RCC 7860 (cell line): ENCODE measurements around the gene CADM2.
"Not testable (repeated sequence)": the region's sequence is repeated elsewhere in the genome, so short reads cannot be mapped to it uniquely, and the experiment has no call there.

Experiments
- DNase-seq: peaks from one replicate; pipeline ENCODE4 v3.0.0-alpha.2; 2015; ENCODE audit warnings: low spot score
- FAIRE-seq: peaks from 2 replicates; lab custom pipeline; 2012; peaks lifted over from hg19 to GRCh38; lab: Jason Lieb, UNC

The CADM2 gene

GRCh38 chr3:85433319-85433718 is 474.5 kb downstream of the CADM2 start:
- no peak for DNase-seq
- FAIRE-seq: no peak

GRCh38 chr3:85455561-85456200 is 496.9 kb downstream of the CADM2 start:
- no peak for FAIRE-seq

DNA sequence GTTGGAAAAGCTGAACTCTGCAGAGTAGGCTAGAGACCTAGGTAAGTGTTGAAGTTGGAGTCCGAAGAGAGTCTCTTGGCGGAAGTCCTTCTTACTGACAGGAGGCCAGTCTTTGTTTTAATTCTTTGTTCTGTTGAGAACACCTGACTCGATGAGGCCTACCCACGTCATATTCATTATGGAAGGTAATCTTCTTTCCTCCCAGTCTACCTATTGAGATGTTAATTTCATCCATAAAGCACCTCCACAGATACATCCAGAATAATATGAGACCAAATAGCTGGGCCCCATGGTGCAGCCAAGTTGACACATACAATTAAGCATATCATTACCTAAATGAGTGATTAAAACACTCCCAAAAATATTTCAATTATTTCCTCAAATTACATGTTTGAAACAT is 515.5 kb downstream of the CADM2 start:
- DNase-seq (no peak), FAIRE-seq (no peak)

More at GRCh38 chr3:85455561-85456200, 496.9 kb downstream of the CADM2 start:
- no peak for DNase-seq

DNA sequence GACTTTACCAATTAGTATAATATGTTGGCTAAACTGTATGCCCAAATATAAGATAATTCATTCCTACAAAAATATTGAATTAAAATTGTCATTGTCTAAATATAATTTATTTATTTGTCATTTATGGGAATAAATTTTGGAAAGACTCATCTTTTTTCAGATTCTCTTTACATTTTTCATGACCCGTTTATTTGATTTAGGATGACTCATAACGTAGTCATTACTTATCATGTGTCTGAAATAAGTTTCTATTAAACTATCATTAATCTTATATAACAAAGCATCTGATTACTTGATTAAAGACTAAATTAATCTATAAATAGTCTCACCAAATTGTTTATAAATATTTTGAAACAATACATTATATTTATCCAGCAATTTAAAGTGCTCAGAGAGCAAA is 516.6 kb downstream of the CADM2 start:
- FAIRE-seq (no peak), DNase-seq (no peak)

DNA sequence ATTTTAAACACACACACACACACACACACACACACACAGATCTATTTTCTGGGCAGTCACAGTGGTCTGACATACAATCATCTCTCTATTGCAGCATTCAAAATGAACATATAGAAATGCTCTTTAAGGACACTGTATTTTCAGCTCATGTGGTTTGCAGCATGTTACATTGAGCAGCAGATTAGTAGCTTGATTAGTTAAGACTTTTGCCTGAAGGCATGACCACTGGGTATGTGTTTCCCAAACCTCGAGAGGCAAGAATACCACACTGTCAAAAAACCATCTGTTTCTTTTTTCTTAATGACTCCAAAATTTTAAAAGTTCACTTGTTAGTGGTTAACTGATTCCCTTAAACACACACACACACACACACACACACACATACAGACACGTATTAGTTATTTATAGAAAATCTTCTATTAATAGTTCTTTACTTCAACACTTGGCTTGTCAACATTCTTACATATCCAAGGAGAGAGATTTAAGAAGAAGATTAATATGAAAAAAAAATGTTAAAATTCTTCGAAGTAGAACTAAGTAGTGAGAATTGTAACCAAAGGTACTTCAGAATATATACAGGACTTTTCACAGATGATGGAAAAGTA is 518.2 kb downstream of the CADM2 start:
- no peak for FAIRE-seq
- DNase-seq: no peak

DNA sequence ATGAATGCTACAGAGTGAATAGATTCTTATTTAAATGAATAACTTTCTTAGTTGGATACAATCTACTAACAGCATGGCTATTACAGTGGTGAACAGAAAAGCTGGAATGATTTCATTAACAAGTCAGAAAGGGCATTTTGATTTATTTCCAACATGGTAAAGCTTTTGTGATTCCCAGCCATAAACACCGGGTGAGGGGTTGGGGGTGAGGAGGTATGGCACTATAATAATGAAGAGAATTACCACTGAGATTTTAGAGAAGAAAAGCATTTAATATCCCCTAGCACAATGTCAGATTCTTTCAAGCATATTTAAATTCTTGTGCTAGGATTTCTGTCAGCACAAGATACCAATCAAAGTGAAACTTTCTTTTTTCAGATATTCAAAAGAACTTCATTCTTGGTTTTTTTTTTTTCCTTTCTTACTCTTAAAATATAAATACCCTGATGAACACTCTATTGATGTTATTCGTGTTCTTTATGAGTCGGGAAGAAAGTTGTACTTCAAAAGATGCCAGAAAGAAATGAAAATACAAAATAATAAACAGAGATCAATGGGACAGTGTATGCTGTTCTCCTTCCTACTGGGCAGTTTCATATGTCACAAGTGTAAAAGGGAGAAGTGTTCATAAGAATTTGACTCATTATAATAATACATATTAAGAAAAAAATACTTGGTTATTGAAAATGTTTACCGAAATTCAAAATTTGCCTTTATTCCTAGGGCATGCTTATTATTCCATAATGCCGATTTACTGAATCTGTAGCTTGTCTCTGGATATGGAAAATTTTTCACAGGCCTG is 522.8 kb downstream of the CADM2 start:
- FAIRE-seq: no peak
- no peak for DNase-seq

DNA sequence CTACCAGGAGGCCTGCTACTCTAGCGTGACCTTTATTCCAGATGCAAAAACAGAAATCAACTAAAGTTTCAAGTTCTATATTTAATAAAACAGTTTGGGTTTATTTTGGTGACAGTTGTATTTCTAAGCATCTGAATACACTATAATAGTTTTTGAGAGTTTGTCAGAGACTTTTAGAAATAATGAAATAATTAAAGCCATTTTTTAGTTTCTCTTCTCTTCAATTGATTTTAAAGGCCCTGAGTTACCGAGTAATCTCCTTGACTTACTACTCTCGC is 523.4 kb downstream of the CADM2 start:
- no peak for DNase-seq
- no peak for FAIRE-seq

GRCh38 chr3:85483986-85484385 is 525.2 kb downstream of the CADM2 start:
- DNase-seq (no peak), FAIRE-seq (no peak)

- FAIRE-seq (no peak), DNase-seq (no peak)
These were observed 528.6 kb downstream of the CADM2 start for GRCh38 chr3:85487375-85487774.

GRCh38 chr3:85495602-85496001 is 536.8 kb downstream of the CADM2 start:
- DNase-seq (no peak), FAIRE-seq (no peak)

GRCh38 chr3:85498177-85498576 is 539.4 kb downstream of the CADM2 start:
- FAIRE-seq: no peak
- DNase-seq: no peak

GRCh38 chr3:85502148-85502875 is 543.5 kb downstream of the CADM2 start:
- DNase-seq (no peak), FAIRE-seq (no peak)

DNA sequence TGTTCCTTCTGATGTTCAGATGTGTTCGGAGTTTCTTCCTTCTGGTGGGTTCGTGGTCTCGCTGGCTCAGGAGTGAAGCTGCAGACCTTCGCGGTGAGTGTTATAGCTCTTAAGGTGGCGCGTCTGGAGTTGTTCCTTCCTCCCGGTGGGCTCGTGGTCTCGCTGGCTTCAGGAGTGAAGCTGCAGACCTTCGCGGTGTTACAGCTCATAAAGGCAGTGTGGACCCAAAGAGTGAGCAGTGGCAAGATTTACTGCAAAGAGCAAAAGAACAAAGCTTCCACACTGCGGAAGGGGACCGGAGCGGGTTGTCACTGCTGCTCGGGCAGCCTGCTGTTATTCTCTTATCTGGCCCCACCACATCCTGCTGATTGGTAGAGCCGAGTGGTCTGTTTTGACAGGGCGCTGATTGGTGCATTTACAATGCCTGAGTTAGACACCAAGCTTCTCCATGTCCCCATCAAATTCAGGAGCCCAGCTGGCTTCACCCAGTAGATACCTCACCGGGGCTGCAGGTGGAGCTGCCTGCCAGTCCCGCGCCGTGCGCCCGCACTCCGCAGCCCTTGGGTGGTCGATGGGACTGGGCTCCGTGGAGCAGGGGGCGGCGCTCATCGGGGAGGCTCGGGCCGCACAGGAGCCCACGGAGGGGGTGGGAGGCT is 545.5 kb downstream of the CADM2 start:
- FAIRE-seq, DNase-seq: not testable (repeated sequence)

DNA sequence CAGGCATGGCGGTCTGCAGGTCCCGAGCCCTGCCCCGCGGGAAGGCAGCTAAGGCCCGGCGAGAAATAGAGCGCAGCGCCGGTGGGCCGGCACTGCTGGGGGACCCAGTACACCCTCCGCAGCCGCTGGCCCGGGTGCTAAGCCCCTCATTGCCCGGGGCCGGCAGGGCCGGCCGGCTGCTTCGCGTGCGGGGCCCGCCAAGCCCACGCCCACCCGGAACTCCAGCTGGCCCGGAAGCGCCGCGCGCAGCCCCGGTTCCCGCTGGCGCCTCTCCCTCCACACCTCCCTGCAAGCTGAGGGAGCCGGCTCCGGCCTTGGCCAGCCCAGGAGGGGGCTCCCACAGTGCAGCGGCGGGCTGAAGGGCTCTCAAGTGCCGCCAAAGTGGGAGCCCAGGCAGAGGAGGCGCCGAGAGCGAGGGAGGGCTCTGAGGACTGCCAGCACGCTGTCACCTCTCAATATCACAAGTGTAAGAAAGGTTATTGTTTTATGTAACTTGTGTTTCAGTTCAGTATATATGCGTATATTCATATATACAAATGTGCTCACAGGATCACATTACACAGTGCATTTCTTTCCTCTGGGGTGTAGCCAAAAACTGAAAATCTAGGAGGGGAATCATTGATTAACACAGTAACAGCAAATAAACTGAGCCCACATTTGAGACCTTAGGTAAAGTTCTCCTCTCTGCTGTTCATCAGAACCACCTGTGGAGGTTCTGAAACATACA is 546.2 kb downstream of the CADM2 start:
- FAIRE-seq, DNase-seq: not testable (repeated sequence)

- DNase-seq, FAIRE-seq: not testable (repeated sequence)
These were observed 548.3 kb downstream of the CADM2 start for GRCh38 chr3:85507052-85507451.

- DNase-seq (no peak), FAIRE-seq (no peak)
These were observed 549.9 kb downstream of the CADM2 start for GRCh38 chr3:85508659-85509058.

- FAIRE-seq: no peak
- no peak for DNase-seq
These were observed 557.4 kb downstream of the CADM2 start for GRCh38 chr3:85516146-85516545.

DNA sequence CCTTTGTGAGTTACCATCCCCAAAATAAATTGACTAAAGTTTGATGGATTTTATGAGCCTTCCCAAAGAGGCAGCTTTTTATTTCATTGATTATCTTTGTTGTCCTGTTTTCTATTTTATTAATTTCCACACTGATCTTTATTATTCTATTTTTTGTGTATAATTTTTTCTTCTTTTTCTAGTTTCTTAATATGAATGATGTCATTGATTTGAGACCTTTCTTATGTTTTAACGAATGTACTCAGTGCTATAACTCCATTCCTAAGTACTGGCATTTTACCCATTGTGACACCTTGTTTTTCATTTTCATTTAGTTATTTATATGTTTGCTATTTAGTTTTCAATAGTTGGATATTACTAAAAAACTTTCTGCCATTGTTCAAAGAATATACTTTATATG is 565.3 kb downstream of the CADM2 start:
- FAIRE-seq: no peak
- no peak for DNase-seq

- FAIRE-seq (no peak), DNase-seq (no peak)
These were observed 566.5 kb downstream of the CADM2 start for GRCh38 chr3:85525264-85525663.

DNA sequence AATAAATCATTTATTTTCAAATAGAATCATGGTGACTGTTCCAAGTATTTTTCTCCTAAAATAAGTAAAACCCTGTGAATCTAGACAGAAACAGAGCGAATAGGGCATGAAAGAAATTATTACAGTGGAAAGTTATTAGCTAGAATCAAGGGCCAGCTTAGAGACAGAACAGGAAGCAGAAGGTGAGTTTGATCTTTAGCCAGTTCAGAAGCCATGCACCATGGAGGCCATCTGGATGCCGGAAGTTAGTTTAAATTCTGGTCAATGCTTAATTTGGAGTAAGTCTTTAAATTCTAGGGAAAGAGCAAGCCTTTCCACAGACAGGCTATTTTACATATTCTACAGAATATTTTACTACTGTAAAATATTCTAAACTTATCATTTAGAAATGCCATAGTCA is 574.8 kb downstream of the CADM2 start:
- DNase-seq: no peak
- FAIRE-seq: no peak
